ENCODE measurements around the gene LRRK1.

LRRK1 gene

GRCh38 chr15:100934166-100934565 lies 15.0 kb downstream of the LRRK1 start:
- H3K27ac ChIP-seq (ENCODE audit: low read depth, low read length) = no peak overlapping the region
- no peak overlapping the region for H3K14ac ChIP-seq (ENCODE audit: low read length)
- no peak overlapping the region for H2AK5ac ChIP-seq (ENCODE audit: low read length)
- no peak overlapping the region for H2AFZ ChIP-seq (ENCODE audit: insufficient read depth, low read length, poor library complexity)
- no peaks in the 10 kb centered on the region for H3K9me3 ChIP-seq (ENCODE audit: insufficient read depth, low read depth, low read length)
- H4K12ac ChIP-seq (ENCODE audit: low read depth, low read length) = no peak overlapping the region
- H3K4me2 ChIP-seq (ENCODE audit: low read length) = no peak overlapping the region
- peaks cover 10 to 15% of the 10 kb centered on the region in 2 experiments for H3K4me1 ChIP-seq (ENCODE audit: control insufficient read depth in 1 of 2, insufficient read depth in 2 of 2, low read length in 2 of 2)
- no peak overlapping the region for H3K23ac ChIP-seq (ENCODE audit: low read length)
- DNase-seq = no peak
- no peak overlapping the region for H3K18ac ChIP-seq (ENCODE audit: low read length)
- no peak overlapping the region for H2BK5ac ChIP-seq (ENCODE audit: low read depth, low read length, poor library complexity)
- no peaks in the 10 kb centered on the region for H3K79me1 ChIP-seq (ENCODE audit: low read length)
- no peaks in the 10 kb centered on the region for H3K79me2 ChIP-seq (ENCODE audit: control insufficient read depth, insufficient read depth, low read length, poor library complexity)
- no peak overlapping the region for H2BK12ac ChIP-seq (ENCODE audit: low read length)
- H4K8ac ChIP-seq (ENCODE audit: low read depth, low read length) = no peak overlapping the region
- no peaks in the 10 kb centered on the region for H3K27me3 ChIP-seq (ENCODE audit: insufficient read depth, low read length)
- H3K4ac ChIP-seq (ENCODE audit: low read depth, low read length) = no peak overlapping the region
- H2BK120ac ChIP-seq (ENCODE audit: insufficient read depth, low read length, poor library complexity) = no peak overlapping the region
- H4K91ac ChIP-seq (ENCODE audit: low read depth, low read length) = no peak overlapping the region
- no peak overlapping the region for H3K4me3 ChIP-seq (ENCODE audit: low read depth, low read length)
- no peak overlapping the region for H3K9ac ChIP-seq (ENCODE audit: low read length)
- H3K36me3 ChIP-seq (ENCODE audit: control insufficient read depth in 1 of 2, insufficient read depth in 2 of 2, low read length in 2 of 2) = no peaks in the 10 kb centered on the region

GRCh38 chr15:100934726-100935125 lies 15.6 kb downstream of the LRRK1 start:
- no peak overlapping the region for H2AFZ ChIP-seq (ENCODE audit: insufficient read depth, low read length, poor library complexity)
- no peak overlapping the region for H2BK120ac ChIP-seq (ENCODE audit: insufficient read depth, low read length, poor library complexity)
- no peak overlapping the region for H2BK12ac ChIP-seq (ENCODE audit: low read length)
- H3K4ac ChIP-seq (ENCODE audit: low read depth, low read length) = no peak overlapping the region
- no peak overlapping the region for H3K18ac ChIP-seq (ENCODE audit: low read length)
- H3K9ac ChIP-seq (ENCODE audit: low read length) = no peak overlapping the region
- H3K4me2 ChIP-seq (ENCODE audit: low read length) = no peak overlapping the region
- no peak overlapping the region for H4K8ac ChIP-seq (ENCODE audit: low read depth, low read length)
- H3K27me3 ChIP-seq (ENCODE audit: insufficient read depth, low read length) = no peaks in the 10 kb centered on the region
- H3K79me2 ChIP-seq (ENCODE audit: control insufficient read depth, insufficient read depth, low read length, poor library complexity) = no peaks in the 10 kb centered on the region
- DNase-seq = no peak
- H3K4me1 ChIP-seq (ENCODE audit: control insufficient read depth in 1 of 2, insufficient read depth in 2 of 2, low read length in 2 of 2) = peaks cover 5 to 10% of the 10 kb centered on the region in 2 experiments
- no peak overlapping the region for H3K14ac ChIP-seq (ENCODE audit: low read length)
- H3K9me3 ChIP-seq (ENCODE audit: insufficient read depth, low read depth, low read length) = no peaks in the 10 kb centered on the region
- no peaks in the 10 kb centered on the region for H3K36me3 ChIP-seq (ENCODE audit: control insufficient read depth in 1 of 2, insufficient read depth in 2 of 2, low read length in 2 of 2)
- H3K79me1 ChIP-seq (ENCODE audit: low read length) = no peaks in the 10 kb centered on the region
- no peak overlapping the region for H4K91ac ChIP-seq (ENCODE audit: low read depth, low read length)
- H4K12ac ChIP-seq (ENCODE audit: low read depth, low read length) = no peak overlapping the region
- H2BK5ac ChIP-seq (ENCODE audit: low read depth, low read length, poor library complexity) = no peak overlapping the region
- no peak overlapping the region for H2AK5ac ChIP-seq (ENCODE audit: low read length)
- no peak overlapping the region for H3K4me3 ChIP-seq (ENCODE audit: low read depth, low read length)
- H3K27ac ChIP-seq (ENCODE audit: low read depth, low read length) = no peak overlapping the region
- H3K23ac ChIP-seq (ENCODE audit: low read length) = no peak overlapping the region

- Histone ChIP-seq H3K79me1 (ENCODE audit: low read length) (no peaks in the 10 kb centered on the region), H3K23ac (ENCODE audit: low read length) (no peak overlapping the region), H3K79me2 (ENCODE audit: control insufficient read depth, insufficient read depth, low read length, poor library complexity) (no peaks in the 10 kb centered on the region), H3K27me3 (ENCODE audit: insufficient read depth, low read length) (no peaks in the 10 kb centered on the region), H3K14ac (ENCODE audit: low read length) (no peak overlapping the region), H2AK5ac (ENCODE audit: low read length) (no peak overlapping the region), H2BK5ac (ENCODE audit: low read depth, low read length, poor library complexity) (no peak overlapping the region), H4K8ac (ENCODE audit: low read depth, low read length) (no peak overlapping the region), H2AFZ (ENCODE audit: insufficient read depth, low read length, poor library complexity) (no peak overlapping the region), H3K4me1 (ENCODE audit: control insufficient read depth in 1 of 2, insufficient read depth in 2 of 2, low read length in 2 of 2) (peaks cover 0 to 2% of the 10 kb centered on the region in 2 experiments), H4K12ac (ENCODE audit: low read depth, low read length) (no peak overlapping the region), H3K18ac (ENCODE audit: low read length) (no peak overlapping the region), H3K9me3 (ENCODE audit: insufficient read depth, low read depth, low read length) (no peaks in the 10 kb centered on the region), H3K36me3 (ENCODE audit: control insufficient read depth in 1 of 2, insufficient read depth in 2 of 2, low read length in 2 of 2) (no peaks in the 10 kb centered on the region), H2BK12ac (ENCODE audit: low read length) (no peak overlapping the region), H3K27ac (ENCODE audit: low read depth, low read length) (no peak overlapping the region), H3K4me3 (ENCODE audit: low read depth, low read length) (no peak overlapping the region), H3K9ac (ENCODE audit: low read length) (no peak overlapping the region), H4K91ac (ENCODE audit: low read depth, low read length) (no peak overlapping the region), H2BK120ac (ENCODE audit: insufficient read depth, low read length, poor library complexity) (no peak overlapping the region), H3K4me2 (ENCODE audit: low read length) (no peak overlapping the region), H3K4ac (ENCODE audit: low read depth, low read length) (no peak overlapping the region)
- no CpG with 5 or more reads among the region's 4 CpGs for WGBS (ENCODE audit: extremely low coverage, insufficient coverage, insufficient read length)
- no peak for DNase-seq
These were observed 18.0 kb downstream of the LRRK1 start for GRCh38 chr15:100937171-100937570.

GRCh38 chr15:100939791-100940190 lies 20.6 kb downstream of the LRRK1 start:
- no peak overlapping the region for H3K23ac ChIP-seq (ENCODE audit: low read length)
- no CpG with 5 or more reads among the region's 4 CpGs for WGBS (ENCODE audit: extremely low coverage, insufficient coverage, insufficient read length)
- H3K18ac ChIP-seq (ENCODE audit: low read length) = no peak overlapping the region
- H2AFZ ChIP-seq (ENCODE audit: insufficient read depth, low read length, poor library complexity) = no peak overlapping the region
- no peak overlapping the region for H3K4me2 ChIP-seq (ENCODE audit: low read length)
- H3K14ac ChIP-seq (ENCODE audit: low read length) = no peak overlapping the region
- no peak overlapping the region for H2BK12ac ChIP-seq (ENCODE audit: low read length)
- no peaks in the 10 kb centered on the region for H3K79me1 ChIP-seq (ENCODE audit: low read length)
- H3K79me2 ChIP-seq (ENCODE audit: control insufficient read depth, insufficient read depth, low read length, poor library complexity) = no peaks in the 10 kb centered on the region
- H4K12ac ChIP-seq (ENCODE audit: low read depth, low read length) = no peak overlapping the region
- H3K4ac ChIP-seq (ENCODE audit: low read depth, low read length) = no peak overlapping the region
- H3K4me1 ChIP-seq (ENCODE audit: control insufficient read depth in 1 of 2, insufficient read depth in 2 of 2, low read length in 2 of 2) = no peaks in the 10 kb centered on the region
- H3K36me3 ChIP-seq (ENCODE audit: control insufficient read depth in 1 of 2, insufficient read depth in 2 of 2, low read length in 2 of 2) = no peaks in the 10 kb centered on the region
- DNase-seq = no peak
- H3K27me3 ChIP-seq (ENCODE audit: insufficient read depth, low read length) = no peaks in the 10 kb centered on the region
- no peak overlapping the region for H3K9ac ChIP-seq (ENCODE audit: low read length)
- no peak overlapping the region for H4K91ac ChIP-seq (ENCODE audit: low read depth, low read length)
- H2BK120ac ChIP-seq (ENCODE audit: insufficient read depth, low read length, poor library complexity) = no peak overlapping the region
- no peak overlapping the region for H3K4me3 ChIP-seq (ENCODE audit: low read depth, low read length)
- H3K9me3 ChIP-seq (ENCODE audit: insufficient read depth, low read depth, low read length) = no peaks in the 10 kb centered on the region
- no peak overlapping the region for H2AK5ac ChIP-seq (ENCODE audit: low read length)
- H4K8ac ChIP-seq (ENCODE audit: low read depth, low read length) = no peak overlapping the region
- H2BK5ac ChIP-seq (ENCODE audit: low read depth, low read length, poor library complexity) = no peak overlapping the region
- no peak overlapping the region for H3K27ac ChIP-seq (ENCODE audit: low read depth, low read length)

All from trophoblast cell (in vitro differentiated cells and primary cell).